Esophagus (tissue), 2 donors: ENCODE data around the gene CCDC141. TPM values are rescaled to one million over a fixed set of nuclear protein-coding genes. Genes with fewer than 3 reads are reported as not detected.

Experiments used
- H3K27ac ChIP-seq, 2 donors: one replicate each; pipeline ENCODE4 v1.5.1; 2013; ENCODE audit warnings: low read depth in 2 of 2, mild to moderate bottlenecking in 2 of 2, inconsistent platforms in 1 of 2, low read length in 1 of 2, moderate library complexity in 1 of 2
- H3K27me3 ChIP-seq, 2 donors: one replicate each; pipeline ENCODE4 v1.6.1; 2013; ENCODE audit warnings: low read length in 2 of 2, control low read depth in 1 of 2, mild to moderate bottlenecking in 1 of 2; ENCODE audit not compliant: insufficient read depth in 2 of 2, control insufficient read depth in 1 of 2
- H3K36me3 ChIP-seq, 2 donors: one replicate each; pipeline ENCODE4 v1.6.1; 2013; ENCODE audit warnings: low read length in 1 of 2; ENCODE audit not compliant: control insufficient read depth in 2 of 2, insufficient read depth in 2 of 2
- H3K4me1 ChIP-seq, 2 donors: one replicate each; pipeline ENCODE4 v1.6.1; 2013; ENCODE audit warnings: low read length in 1 of 2; ENCODE audit not compliant: control insufficient read depth in 2 of 2, insufficient read depth in 2 of 2
- H3K4me3 ChIP-seq, 2 donors: one replicate each; pipeline ENCODE4 v1.5.1; 2013; ENCODE audit warnings: low read length in 2 of 2, mild to moderate bottlenecking in 2 of 2, low read depth in 1 of 2, moderate library complexity in 1 of 2
- H3K9me3 ChIP-seq, 2 donors: one replicate each; pipeline ENCODE4 v1.6.1; 2013; ENCODE audit warnings: mild to moderate bottlenecking in 2 of 2, low read depth in 1 of 2, low read length in 1 of 2, moderate library complexity in 1 of 2; ENCODE audit not compliant: control insufficient read depth in 2 of 2, insufficient read depth in 1 of 2
- WGBS, 2 donors: extraction: QIAGEN DNeasy Blood & Tissue Kit; methylation state at CpG; one replicate each; pipeline ENCODE4 v1.1.7; 2013; 5-methylcytosine and 5-hydroxymethylcytosine counted together
- polyA plus RNA-seq, 2 donors: library from polyadenylated mRNA; stranded (reverse); fragments of 200-250 nt; gene quantifications; one replicate each; pipeline ENCODE4 v1.2.3, GENCODE V29; 2013
- donor health status: healthy with polysubstance abuse.
- donor health status: Bipolar disorder and iron deficiency.

CCDC141 gene
- polyA plus RNA-seq, 2 donors: 0.01 to 0.06 TPM

DNA sequence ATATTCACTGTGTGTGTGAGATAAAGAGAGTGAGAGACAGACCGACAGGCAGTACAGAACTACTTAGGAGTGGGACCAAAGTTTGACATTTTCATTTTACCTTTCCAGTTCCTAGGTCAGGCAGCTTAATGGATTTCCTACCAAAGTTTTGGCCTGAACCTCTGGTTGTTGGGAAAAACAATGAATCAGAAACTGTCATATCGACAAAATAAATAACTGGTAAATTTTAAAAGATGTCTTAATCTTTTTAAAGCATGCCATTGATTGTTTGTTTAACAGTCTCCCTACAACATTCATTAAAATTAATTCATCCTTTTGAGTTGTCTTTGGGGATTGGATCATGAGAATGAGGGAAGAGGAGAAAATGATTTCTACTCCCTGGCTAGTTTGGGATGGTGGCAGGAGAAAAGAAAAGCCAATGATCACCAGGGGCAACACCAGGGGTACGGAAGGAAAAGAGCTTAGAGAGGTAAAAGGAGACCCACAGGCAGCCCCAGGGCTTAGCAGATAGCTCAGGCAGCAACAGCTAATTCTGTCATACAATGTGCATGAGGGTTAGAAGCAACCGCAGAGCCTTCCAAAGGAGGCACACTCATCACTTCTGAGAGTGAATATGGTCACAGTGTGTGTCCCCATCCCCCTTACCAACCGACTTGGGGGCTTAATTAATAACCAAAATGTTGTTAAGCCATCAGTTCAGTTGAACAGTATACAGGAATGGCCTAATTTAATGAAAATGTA, 98.5 kb downstream of the CCDC141 start:
- Histone ChIP-seq H3K36me3 (no peaks in the 10 kb centered on the region), H3K4me1 (no peaks in the 10 kb centered on the region), H3K9me3 (no peaks in the 10 kb centered on the region), H3K27ac (no peak overlapping the region), H3K27me3 (no peaks in the 10 kb centered on the region), H3K4me3 (no peak overlapping the region)
- 83 to 85% methylated on average over 5 of the region's 5 CpGs for WGBS, 2 donors

DNA sequence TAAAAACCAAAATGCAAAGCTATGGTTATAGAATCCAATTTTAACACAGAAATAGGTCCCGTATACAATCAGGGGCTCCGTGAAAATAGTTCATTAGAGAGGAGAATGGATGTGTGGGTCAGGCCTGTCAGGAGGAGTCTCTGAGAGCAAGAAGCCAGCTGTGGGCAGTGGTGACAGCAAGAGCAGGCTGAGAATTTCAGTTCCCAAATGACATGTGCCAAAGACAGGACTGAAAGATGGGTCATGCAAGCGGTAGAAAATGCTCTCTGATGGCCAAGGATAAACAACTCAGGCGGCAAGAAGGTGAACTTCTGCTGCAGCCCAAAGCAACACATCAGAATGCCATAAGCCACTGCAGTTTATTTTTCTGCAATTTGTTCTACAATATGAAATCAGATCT, 100.4 kb downstream of the CCDC141 start:
- 75 to 80% methylated on average over 4 of the region's 4 CpGs for WGBS, 2 donors
- H3K27ac ChIP-seq: no peak overlapping the region

DNA sequence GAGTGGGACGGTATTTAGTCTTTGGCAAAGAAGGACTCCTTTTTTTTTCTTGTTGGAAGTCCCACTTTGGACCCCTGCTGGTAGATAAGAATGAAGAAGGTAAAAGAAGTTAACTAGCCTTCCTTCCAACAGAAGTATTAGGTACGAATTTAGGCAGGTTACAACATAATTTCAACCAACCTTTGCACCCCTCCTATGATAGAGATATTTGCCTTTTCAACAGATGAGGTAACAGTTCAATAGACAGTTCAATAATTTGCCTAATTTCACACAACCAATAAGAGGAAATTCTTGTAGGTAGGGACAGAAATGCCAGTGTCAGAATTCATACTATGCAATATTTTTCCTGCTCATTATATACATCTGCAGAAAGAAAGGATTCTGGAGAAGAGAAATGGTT, 100.8 kb downstream of the CCDC141 start:
- Histone ChIP-seq H3K27me3 (no peaks in the 10 kb centered on the region), H3K4me3 (no peak overlapping the region), H3K4me1 (no peaks in the 10 kb centered on the region), H3K36me3 (no peaks in the 10 kb centered on the region), H3K27ac (no peak overlapping the region), H3K9me3 (no peaks in the 10 kb centered on the region)
- WGBS, 2 donors: 67 to 77% methylated on average over 2 of the region's 2 CpGs

More for the DNA sequence above, 100.4 kb downstream of the CCDC141 start:
- H3K4me1 ChIP-seq: no peaks in the 10 kb centered on the region
- H3K9me3 ChIP-seq: no peaks in the 10 kb centered on the region
- H3K36me3 ChIP-seq: no peaks in the 10 kb centered on the region
- H3K4me3 ChIP-seq: no peak overlapping the region
- no peaks in the 10 kb centered on the region for H3K27me3 ChIP-seq

DNA sequence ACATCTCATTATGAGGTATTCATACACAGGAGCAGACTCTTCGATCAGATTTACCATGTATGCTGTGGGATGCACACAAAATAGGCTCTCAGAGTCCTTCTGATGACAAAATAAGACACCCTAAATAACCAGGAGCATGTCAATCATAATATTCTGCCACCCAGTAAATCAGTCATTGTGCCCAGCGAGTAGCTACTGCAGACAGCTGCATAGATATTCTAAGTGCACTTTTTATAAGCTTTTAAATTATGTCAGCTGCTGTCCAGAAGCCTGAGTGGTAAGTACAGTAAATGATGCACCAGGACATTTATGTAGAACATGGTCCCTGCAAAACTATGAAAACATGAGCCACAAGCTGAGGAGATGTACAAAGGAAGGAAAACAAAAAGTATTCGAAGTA, 102.9 kb downstream of the CCDC141 start:
- no peaks in the 10 kb centered on the region for H3K36me3 ChIP-seq
- WGBS, 2 donors: 81 to 84% methylated on average over 3 of the region's 3 CpGs
- no peak overlapping the region for H3K4me3 ChIP-seq
- no peaks in the 10 kb centered on the region for H3K9me3 ChIP-seq
- no peaks in the 10 kb centered on the region for H3K4me1 ChIP-seq
- H3K27me3 ChIP-seq: no peaks in the 10 kb centered on the region
- H3K27ac ChIP-seq: no peak overlapping the region

DNA sequence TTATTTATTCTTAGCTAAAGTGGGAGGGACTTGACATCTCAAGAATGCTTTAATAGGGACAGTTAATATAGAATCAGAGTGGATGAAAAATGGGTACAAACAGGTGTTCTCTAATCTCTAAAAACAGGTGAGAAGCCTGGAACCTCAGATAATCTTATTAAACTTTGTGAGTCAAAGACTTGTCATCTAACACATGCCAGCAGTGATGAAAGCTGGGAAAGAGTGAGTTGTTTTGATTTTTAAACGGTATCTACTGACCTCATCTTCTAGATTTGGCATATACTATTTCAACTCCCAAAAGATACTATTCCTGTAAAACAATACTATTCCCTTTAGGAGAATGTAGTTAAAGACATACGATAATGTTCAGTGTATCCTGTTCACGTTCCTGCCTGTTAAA, 103.4 kb downstream of the CCDC141 start:
- Histone ChIP-seq H3K27ac (no peak overlapping the region), H3K4me3 (no peak overlapping the region), H3K36me3 (no peaks in the 10 kb centered on the region), H3K9me3 (no peaks in the 10 kb centered on the region), H3K27me3 (no peaks in the 10 kb centered on the region), H3K4me1 (no peaks in the 10 kb centered on the region)
- WGBS, 2 donors: 71 to 72% methylated on average over 3 of the region's 3 CpGs

DNA sequence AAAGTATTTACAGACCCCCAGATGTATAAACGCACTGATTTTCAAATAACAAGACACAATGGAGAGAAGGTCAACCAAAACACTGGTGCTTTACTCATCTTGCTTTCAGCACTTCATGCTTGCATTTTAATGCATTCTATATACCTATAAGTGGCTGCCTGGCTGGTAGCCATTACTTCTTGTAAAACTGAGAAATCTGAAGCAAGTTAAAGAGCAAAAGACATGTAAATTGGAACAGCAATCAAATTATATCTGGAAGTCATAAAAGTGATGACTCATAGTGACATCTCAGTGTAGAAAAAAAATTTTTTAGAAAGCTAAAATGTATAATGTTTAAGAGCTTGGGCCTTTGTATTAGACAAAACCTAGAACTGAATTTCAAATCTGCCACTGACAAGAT, 106.2 kb downstream of the CCDC141 start:
- Histone ChIP-seq H3K36me3 (no peaks in the 10 kb centered on the region), H3K4me3 (no peak overlapping the region), H3K4me1 (no peaks in the 10 kb centered on the region), H3K9me3 (no peaks in the 10 kb centered on the region), H3K27ac (no peak overlapping the region), H3K27me3 (no peaks in the 10 kb centered on the region)
- 86 to 89% methylated on average over 1 of the region's 1 CpG for WGBS, 2 donors

DNA sequence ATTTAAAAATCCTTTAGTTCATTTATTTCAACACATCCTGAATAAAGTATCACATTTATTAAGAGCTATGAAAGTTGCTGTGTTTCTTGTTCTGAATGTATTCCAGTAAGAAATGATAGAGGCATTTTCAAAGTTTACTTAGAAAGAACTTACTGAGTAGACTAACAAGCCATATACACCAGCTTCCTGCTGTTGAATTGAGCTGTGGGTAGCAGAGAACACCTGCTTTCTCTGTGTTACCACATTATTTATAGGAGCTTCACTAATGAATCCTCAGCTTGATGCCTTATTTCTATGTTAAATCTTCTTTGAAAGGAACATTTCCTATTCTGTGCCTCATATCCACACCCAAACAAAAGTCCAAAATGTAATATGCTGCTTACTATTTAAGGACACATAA, 115.4 kb downstream of the CCDC141 start:
- Histone ChIP-seq H3K4me3 (no peak overlapping the region), H3K27ac (no peak overlapping the region), H3K9me3 (no peaks in the 10 kb centered on the region)

DNA sequence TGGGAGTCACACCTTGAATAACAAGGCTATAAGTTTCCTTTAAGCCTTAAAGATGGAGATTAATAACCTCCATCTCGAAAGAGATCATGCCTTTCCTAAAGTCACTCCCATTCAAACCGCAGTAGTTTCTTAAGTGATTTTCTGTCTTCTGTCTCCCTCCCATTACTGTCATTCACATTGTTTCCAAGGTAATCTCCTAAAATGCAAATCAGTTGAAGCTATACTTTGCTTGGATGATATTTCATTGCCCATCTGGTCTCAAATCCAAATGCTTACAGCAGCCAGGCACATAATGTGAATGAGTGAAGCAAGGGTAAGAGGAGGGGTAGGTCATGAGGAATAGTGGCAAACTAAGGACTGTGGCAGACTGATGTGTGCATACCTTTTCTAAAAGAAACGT, 116.4 kb downstream of the CCDC141 start:
- H3K36me3 ChIP-seq: no peaks in the 10 kb centered on the region
- no peak overlapping the region for H3K27ac ChIP-seq
- H3K27me3 ChIP-seq: no peaks in the 10 kb centered on the region
- H3K4me3 ChIP-seq: no peak overlapping the region
- no peaks in the 10 kb centered on the region for H3K4me1 ChIP-seq
- H3K9me3 ChIP-seq: no peaks in the 10 kb centered on the region
- WGBS, 2 donors: 80 to 84% methylated on average over 3 of the region's 3 CpGs

More for the DNA sequence above, 115.4 kb downstream of the CCDC141 start:
- Histone ChIP-seq H3K4me1 (no peaks in the 10 kb centered on the region), H3K36me3 (no peaks in the 10 kb centered on the region), H3K27me3 (no peaks in the 10 kb centered on the region)

DNA sequence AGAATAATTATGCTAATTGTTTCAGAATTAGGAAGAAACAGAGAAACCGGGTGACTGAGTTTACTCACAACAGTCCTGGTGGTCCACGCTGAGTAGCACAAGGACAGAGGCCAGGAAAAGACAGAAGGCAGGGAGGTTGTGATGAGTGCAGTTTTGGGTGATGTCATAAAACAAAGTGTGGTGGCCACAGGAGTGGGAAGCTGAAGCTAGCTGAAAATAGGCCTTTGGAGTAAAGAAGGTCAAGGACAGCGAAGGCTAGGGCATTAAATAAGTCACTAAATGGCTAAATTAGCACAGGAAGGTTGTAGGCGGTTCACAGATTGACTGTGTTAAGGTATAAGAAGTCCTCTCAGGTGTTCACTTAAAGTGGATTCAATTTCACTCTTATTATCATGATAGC, 121.9 kb downstream of the CCDC141 start:
- Histone ChIP-seq H3K36me3 (no peaks in the 10 kb centered on the region), H3K4me1 (no peaks in the 10 kb centered on the region), H3K27me3 (no peaks in the 10 kb centered on the region), H3K9me3 (no peaks in the 10 kb centered on the region), H3K27ac (no peak overlapping the region), H3K4me3 (no peak overlapping the region)
- WGBS, 2 donors: 70 to 75% methylated on average over 4 of the region's 4 CpGs

DNA sequence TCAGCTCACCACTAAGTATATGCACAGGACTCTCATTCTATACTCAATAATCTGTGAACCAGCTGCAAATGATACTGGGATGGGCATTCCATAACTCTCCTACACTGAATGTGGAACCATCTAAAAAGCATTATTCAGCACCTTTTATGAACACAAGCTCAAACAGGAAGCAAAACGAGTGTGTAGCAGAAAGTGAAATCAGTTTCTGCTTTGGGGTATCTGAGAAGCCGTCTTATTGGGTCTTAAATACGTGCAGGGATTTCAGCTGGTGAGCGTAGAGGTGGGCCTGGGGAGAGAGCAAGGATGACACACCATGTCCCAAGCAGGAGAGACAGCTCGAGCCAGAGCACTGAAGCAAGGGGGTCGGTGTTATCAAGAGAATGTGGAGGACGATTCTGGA, 122.8 kb downstream of the CCDC141 start:
- H3K27ac ChIP-seq: no peak overlapping the region
- H3K4me3 ChIP-seq: no peak overlapping the region
- WGBS, 2 donors: 67 to 68% methylated on average over 7 of the region's 7 CpGs
- H3K27me3 ChIP-seq: no peaks in the 10 kb centered on the region
- H3K36me3 ChIP-seq: no peaks in the 10 kb centered on the region
- no peaks in the 10 kb centered on the region for H3K4me1 ChIP-seq
- H3K9me3 ChIP-seq: no peaks in the 10 kb centered on the region
